Esophagus muscularis mucosa (tissue), 4 donors: ENCODE measurements around the gene CTNNA2. TPM values are rescaled to one million over a fixed set of nuclear protein-coding genes. Genes with fewer than 3 reads are reported as not detected.

ENCODE experiments used
- DNase-seq: peaks from one replicate; pipeline ENCODE4 v3.0.0-alpha.2; 2017; ENCODE audit errors: extremely low spot score
- H3K27ac ChIP-seq, 4 donors: fragments of 200-600 bp; sonication (generic); replicated peaks in 1 of 4; 1 replicate in 3 of 4; 2 replicates in 1 of 4; pipeline ENCODE4 v1.5.1; 2016 to 2019; ENCODE audit warnings: mild to moderate bottlenecking in 1 of 4
- H3K27me3 ChIP-seq, 4 donors: fragments of 200-600 bp; sonication (generic); one replicate each; pipeline versions ENCODE4 v1.5.1 to v1.6.0; 2016 to 2019
- H3K36me3 ChIP-seq, 4 donors: fragments of 200-600 bp; sonication (generic); one replicate each; pipeline ENCODE4 v1.5.1; 2016 to 2019
- H3K4me1 ChIP-seq, 4 donors: fragments of 200-600 bp; sonication (generic); one replicate each; pipeline ENCODE4 v1.5.1; 2016 to 2019
- H3K4me3 ChIP-seq, 4 donors: fragments of 200-600 bp; sonication (generic); 1 replicate in 2 of 4; 2 replicates in 2 of 4; pipeline ENCODE4 v1.5.1; 2016 to 2019; ENCODE audit warnings: mild to moderate bottlenecking in 4 of 4, moderate library complexity in 1 of 4
- H3K9me3 ChIP-seq, 4 donors: fragments of 200-600 bp; sonication (generic); 1 replicate in 3 of 4; 2 replicates in 1 of 4; pipeline ENCODE4 v1.5.1; 2016 to 2019
- CTCF ChIP-seq, 3 experiments: fragments of 200-600 bp in 2 of 3; fragments of 450-650 bp in 1 of 3; sonication (generic) in 2 of 3; IDR thresholded peaks; one replicate each; pipeline ENCODE4 v1.5.1; 2017 to 2019; ENCODE audit warnings: antibody characterized with exemption in 3 of 3, mild to moderate bottlenecking in 2 of 3, moderate library complexity in 1 of 3
- EP300 ChIP-seq: sonication (generic); formaldehyde crosslinking; IDR thresholded peaks from one replicate; pipeline ENCODE4 v1.6.1; 2017; ENCODE audit warnings: antibody characterized with exemption
- POLR2A ChIP-seq: fragments of 450-650 bp; IDR thresholded peaks from one replicate; pipeline ENCODE4 v1.6.1; 2017; ENCODE audit warnings: antibody characterized with exemption, moderate library complexity, mild to moderate bottlenecking, low read depth
- POLR2AphosphoS5 ChIP-seq, 2 donors: sonication (generic); formaldehyde crosslinking; IDR thresholded peaks; one replicate each; pipeline ENCODE4 v1.6.1; 2017; ENCODE audit warnings: antibody characterized with exemption in 2 of 2
- WGBS: methylation state at CpG from one replicate; pipeline ENCODE4 v1.1.5; 2018; 5-methylcytosine and 5-hydroxymethylcytosine counted together
- intact Hi-C: fragments of 100-400 bp; cut with DNase I; formaldehyde crosslinking; loops from one replicate; pipeline ENCODE4 v1.15.1; 2023
- total RNA-seq, 4 donors: library from RNA; depleted of rRNA; stranded (reverse); fragments of >200 nt; gene quantifications; one replicate each; pipeline versions ENCODE4 v1.1.0 to v1.2.1, GENCODE V29; 2016

CTNNA2 gene
- total RNA-seq, 4 donors from 2014 or later: 0.42 to 2.5 (median 1.1) TPM

GRCh38 chr2:80417737-80418136 lies 904.9 kb downstream of the CTNNA2 start:
- Histone ChIP-seq H3K4me3 (no peak overlapping the region), H3K27me3 (no peaks in the 10 kb centered on the region), H3K27ac (no peak overlapping the region), H3K9me3 (peaks cover 0 to 7% (median 1%) of the 10 kb centered on the region in 4 donors), H3K36me3 (no peaks in the 10 kb centered on the region), H3K4me1 (no peaks in the 10 kb centered on the region)
- intact Hi-C loops: no loop called here
- DNase-seq: no peak
- TF ChIP-seq CTCF (IDR thresholded peaks at IDR 0.05): no peak
- no peak for TF ChIP-seq POLR2A
- TF ChIP-seq POLR2AphosphoS5 (IDR thresholded peaks at IDR 0.05): no peak
- TF ChIP-seq EP300: no peak
- 92% methylated on average over 1 of the region's 1 CpG for WGBS

- WGBS: 79% methylated on average over 6 of the region's 6 CpGs
- TF ChIP-seq CTCF (IDR thresholded peaks at IDR 0.05) (no peak), POLR2A (no peak), EP300 (no peak), POLR2AphosphoS5 (IDR thresholded peaks at IDR 0.05) (no peak)
- H3K4me3 ChIP-seq: no peak overlapping the region
- intact Hi-C loops: no loop called here
- no peaks in the 10 kb centered on the region for H3K4me1 ChIP-seq
- peaks cover 0 to 7% (median 1%) of the 10 kb centered on the region in 4 donors for H3K9me3 ChIP-seq
- no peak overlapping the region for H3K27ac ChIP-seq
- no peaks in the 10 kb centered on the region for H3K36me3 ChIP-seq
- no peak for DNase-seq
- H3K27me3 ChIP-seq: no peaks in the 10 kb centered on the region
These were observed 907.8 kb downstream of the CTNNA2 start for GRCh38 chr2:80420530-80421208.

- Histone ChIP-seq H3K36me3 (no peaks in the 10 kb centered on the region), H3K4me1 (no peaks in the 10 kb centered on the region), H3K27me3 (no peaks in the 10 kb centered on the region), H3K9me3 (no peaks in the 10 kb centered on the region), H3K4me3 (no peak overlapping the region), H3K27ac (no peak overlapping the region)
- intact Hi-C loops: no loop called here
- 83% methylated on average over 2 of the region's 2 CpGs for WGBS
- no peak for TF ChIP-seq POLR2AphosphoS5 (IDR thresholded peaks at IDR 0.05)
- TF ChIP-seq POLR2A: no peak
- no peak for TF ChIP-seq CTCF (IDR thresholded peaks at IDR 0.05)
- DNase-seq: no peak
These were observed 916.4 kb downstream of the CTNNA2 start for GRCh38 chr2:80429251-80429650.

- Histone ChIP-seq H3K4me1 (no peaks in the 10 kb centered on the region), H3K27ac (no peak overlapping the region), H3K36me3 (no peaks in the 10 kb centered on the region), H3K27me3 (no peaks in the 10 kb centered on the region), H3K4me3 (no peak overlapping the region), H3K9me3 (peaks cover 0 to 5% (median 0%) of the 10 kb centered on the region in 4 donors)
- DNase-seq: no peak
- TF ChIP-seq POLR2AphosphoS5 (IDR thresholded peaks at IDR 0.05) (no peak), POLR2A (no peak), CTCF (IDR thresholded peaks at IDR 0.05) (no peak), EP300 (no peak)
- intact Hi-C loops: no loop called here
- 87% methylated on average over 5 of the region's 5 CpGs for WGBS
These were observed 925.1 kb downstream of the CTNNA2 start for GRCh38 chr2:80437959-80438358.

- intact Hi-C loops: no loop called here
- WGBS: 54% methylated on average over 2 of the region's 2 CpGs
These were observed 925.8 kb downstream of the CTNNA2 start for GRCh38 chr2:80438686-80439085.

More at GRCh38 chr2:80438686-80439085, 925.8 kb downstream of the CTNNA2 start:
- H3K9me3 ChIP-seq: peaks cover 0 to 5% (median 0%) of the 10 kb centered on the region in 4 donors
- H3K4me1 ChIP-seq: no peaks in the 10 kb centered on the region
- H3K36me3 ChIP-seq: no peaks in the 10 kb centered on the region
- TF ChIP-seq POLR2A (no peak), POLR2AphosphoS5 (IDR thresholded peaks at IDR 0.05) (no peak), CTCF (IDR thresholded peaks at IDR 0.05) (no peak)
- H3K27me3 ChIP-seq: no peaks in the 10 kb centered on the region
- no peak overlapping the region for H3K4me3 ChIP-seq
- no peak overlapping the region for H3K27ac ChIP-seq
- DNase-seq: no peak
